KBM-7 (cell line): ENCODE measurements around the gene HLA-DPB1.

Source experiments
- DNase-seq: peaks from one replicate; pipeline ENCODE4 v3.0.0-alpha.2; 2015
- in situ Hi-C: fragments of 300-500 bp; cut with MboI; formaldehyde crosslinking; loops from 2 replicates; pipeline ENCODE4 v1.14.3; 2020; ENCODE audit warnings: low sequenced_read_pairs, low pct_unique_long_range_greater_than_20kb, mixed read lengths

Gene HLA-DPB1

GRCh38 chr6:33123732-33124524 lies 48.1 kb downstream of the HLA-DPB1 start:
- DNase-seq: peak; percentile 82
- in situ Hi-C loops: no loop called here

- in situ Hi-C loops: no loop called here
- DNase-seq: no peak
Observed at GRCh38 chr6:33124525-33124901, 48.7 kb downstream of the HLA-DPB1 start.

- in situ Hi-C loops: no loop called here
- no peak for DNase-seq
Observed at GRCh38 chr6:33124947-33125346, 49.2 kb downstream of the HLA-DPB1 start.

GRCh38 chr6:33126101-33126714 lies 50.4 kb downstream of the HLA-DPB1 start:
- in situ Hi-C loops: no loop called here
- DNase-seq: peak; percentile 55

- no peak for DNase-seq
Observed at GRCh38 chr6:33128318-33128717, 52.5 kb downstream of the HLA-DPB1 start.

GRCh38 chr6:33132081-33132524 lies 56.3 kb downstream of the HLA-DPB1 start:
- DNase-seq: no peak
- in situ Hi-C loops: no loop called here

More at GRCh38 chr6:33128318-33128717, 52.5 kb downstream of the HLA-DPB1 start:
- in situ Hi-C loops: no loop called here

GRCh38 chr6:33136310-33136900 lies 60.6 kb downstream of the HLA-DPB1 start:
- no peak for DNase-seq
- in situ Hi-C loops: no loop called here
